Caco-2 (cell line): Measurements from ENCODE around the gene GDI2. TPM values are rescaled to one million over a fixed set of nuclear protein-coding genes. Genes with fewer than 3 reads are reported as not detected.

Experiments used
- BruUV-seq: library from RNA; stranded (reverse); fragments of 400-500 nt; replicated peaks from 2 replicates; lab custom pipeline; 2021; lab: Mats Ljungman, UMichigan
- CTCF ChIA-PET: fragments of 300-600 bp; sonication (Branson Sonifier 250); formaldehyde crosslinking; loops from one replicate; lab custom pipeline; 2022; ENCODE audit warnings: antibody characterized with exemption; lab: Charles Lee
- POLR2A ChIA-PET: fragments of 300-600 bp; sonication (Branson Sonifier 250); formaldehyde crosslinking; loops from one replicate; lab custom pipeline; 2022; ENCODE audit warnings: antibody characterized with exemption; lab: Charles Lee
- DNase-seq, 2 experiments: peaks; one replicate each; pipeline versions ENCODE4 v3.0.0 to v3.0.0-alpha.2; 2020 to 2022
- H3K27me3 ChIP-seq: replicated peaks from 2 replicates; pipeline ENCODE4 v1.6.0; 2011; ENCODE audit warnings: low read length; ENCODE audit not compliant: control insufficient read depth, insufficient read depth
- H3K36me3 ChIP-seq: 2 replicates; pipeline ENCODE4 v1.5.1; 2011; ENCODE audit warnings: low read length; ENCODE audit not compliant: control insufficient read depth, insufficient read depth
- H3K4me1 ChIP-seq: fragments of 250-450 bp; sonication (Bioruptor Pico); 2 replicates; pipeline ENCODE4 v1.5.1; 2020; ENCODE audit warnings: mild to moderate bottlenecking
- H3K4me3 ChIP-seq: 2 replicates; pipeline ENCODE4 v1.5.1; 2011; ENCODE audit warnings: low read depth, mild to moderate bottlenecking, control low read depth, low read length
- H3K9me3 ChIP-seq: fragments of 250-450 bp; sonication (Bioruptor Pico); 2 replicates; pipeline ENCODE4 v1.5.1; 2020; ENCODE audit warnings: mild to moderate bottlenecking, moderate library complexity
- H3K27ac Mint-ChIP-seq: one replicate; pipeline ENCODE4 v1.8.0; 2022; ENCODE audit warnings: mixed read lengths; ENCODE audit not compliant: unreplicated experiment
- H3K27me3 Mint-ChIP-seq: one replicate; pipeline ENCODE4 v1.8.0; 2022; ENCODE audit warnings: mixed read lengths; ENCODE audit not compliant: insufficient read depth, unreplicated experiment
- H3K36me3 Mint-ChIP-seq: one replicate; pipeline ENCODE4 v1.8.0; 2022; ENCODE audit warnings: mild to moderate bottlenecking, mixed read lengths; ENCODE audit not compliant: insufficient read depth, unreplicated experiment
- H3K4me1 Mint-ChIP-seq: one replicate; pipeline ENCODE4 v1.8.0; 2022; ENCODE audit warnings: low read depth, mixed read lengths; ENCODE audit not compliant: unreplicated experiment
- H3K4me3 Mint-ChIP-seq: one replicate; pipeline ENCODE4 v1.8.0; 2022; ENCODE audit warnings: mild to moderate bottlenecking, moderate library complexity, mixed read lengths; ENCODE audit not compliant: unreplicated experiment
- H3K9me3 Mint-ChIP-seq: one replicate; pipeline ENCODE4 v1.8.0; 2022; ENCODE audit warnings: mixed read lengths; ENCODE audit not compliant: unreplicated experiment
- intact Hi-C: fragments of 100-400 bp; cut with micrococcal nuclease; formaldehyde crosslinking; loops from one replicate; pipeline ENCODE4 v1.10.0; 2022; ENCODE audit not compliant: unreplicated experiment
- total RNA-seq: library from RNA; stranded (reverse); gene quantifications from 2 replicates; pipeline ENCODE4 v1.2.3, GENCODE V29; 2022
- TF ChIP-seq, protein P1 (sequence below), 2 experiments: fragments of 200-600 bp in 1 of 2; IDR thresholded peaks; 1 replicate in 1 of 2; 2 replicates in 1 of 2; pipeline versions ENCODE4 v1.5.1 to v1.8.0; 2011 to 2022; ENCODE audit warnings: antibody characterized with exemption in 1 of 2, control low read depth in 1 of 2, inconsistent platforms in 1 of 2, low read depth in 1 of 2, low read length in 1 of 2, mild to moderate bottlenecking in 1 of 2, moderate library complexity in 1 of 2; ENCODE audit not compliant: insufficient read depth in 1 of 2, severe bottlenecking in 1 of 2, unreplicated experiment in 1 of 2

The GDI2 gene
- total RNA-seq, 1 experiment from 2014 or later, result 446 TPM

DNA sequence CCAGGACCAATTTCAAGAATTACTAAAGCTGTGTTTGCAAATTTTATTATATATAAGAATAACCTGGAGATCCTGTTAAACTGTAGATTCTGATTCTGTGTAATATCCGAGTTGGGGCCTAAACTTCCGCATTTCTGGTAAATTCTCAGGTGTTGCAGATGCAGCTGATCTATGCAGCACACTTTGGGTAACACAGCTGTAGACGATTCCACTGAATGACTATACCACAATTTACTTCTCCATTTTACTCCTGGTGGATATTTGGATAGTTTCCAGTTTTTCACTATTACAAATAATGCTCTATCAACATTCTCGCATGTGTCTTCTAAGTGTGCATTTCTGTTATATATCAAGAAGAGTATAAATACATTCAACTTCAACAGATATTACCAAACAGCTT is 7.5 kb downstream of the GDI2 start:
- Mint-ChIP-seq H3K4me3 (no peak overlapping the region), H3K27me3 (no peaks in the 10 kb centered on the region), H3K4me1 (peaks cover 21% of the 10 kb centered on the region), H3K9me3 (no peaks in the 10 kb centered on the region), H3K27ac (no peak overlapping the region), H3K36me3 (peaks cover 77% of the 10 kb centered on the region)
- intact Hi-C loops, result no loop called here
- ChIA-PET POLR2A (interaction anchor here (0.6 to 1.9 kb wide), 2 partner anchors 8 to 24 kb away, joined by 3 to 12 read pairs; partner anchors contain the start of gene GDI2), CTCF (no interaction called here)
- Histone ChIP-seq H3K27me3 (no peaks in the 10 kb centered on the region), H3K9me3 (no peaks in the 10 kb centered on the region), H3K36me3 (peaks cover 2% of the 10 kb centered on the region; the same call in 1 of the 2 replicates), H3K4me3 (no peak overlapping the region), H3K4me1 (peaks cover 23% of the 10 kb centered on the region)
- no TSS peak for BruUV-seq
- TF ChIP-seq, protein P1, sequence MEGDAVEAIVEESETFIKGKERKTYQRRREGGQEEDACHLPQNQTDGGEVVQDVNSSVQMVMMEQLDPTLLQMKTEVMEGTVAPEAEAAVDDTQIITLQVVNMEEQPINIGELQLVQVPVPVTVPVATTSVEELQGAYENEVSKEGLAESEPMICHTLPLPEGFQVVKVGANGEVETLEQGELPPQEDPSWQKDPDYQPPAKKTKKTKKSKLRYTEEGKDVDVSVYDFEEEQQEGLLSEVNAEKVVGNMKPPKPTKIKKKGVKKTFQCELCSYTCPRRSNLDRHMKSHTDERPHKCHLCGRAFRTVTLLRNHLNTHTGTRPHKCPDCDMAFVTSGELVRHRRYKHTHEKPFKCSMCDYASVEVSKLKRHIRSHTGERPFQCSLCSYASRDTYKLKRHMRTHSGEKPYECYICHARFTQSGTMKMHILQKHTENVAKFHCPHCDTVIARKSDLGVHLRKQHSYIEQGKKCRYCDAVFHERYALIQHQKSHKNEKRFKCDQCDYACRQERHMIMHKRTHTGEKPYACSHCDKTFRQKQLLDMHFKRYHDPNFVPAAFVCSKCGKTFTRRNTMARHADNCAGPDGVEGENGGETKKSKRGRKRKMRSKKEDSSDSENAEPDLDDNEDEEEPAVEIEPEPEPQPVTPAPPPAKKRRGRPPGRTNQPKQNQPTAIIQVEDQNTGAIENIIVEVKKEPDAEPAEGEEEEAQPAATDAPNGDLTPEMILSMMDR (IDR thresholded peaks at IDR 0.05; ENCODE audit: insufficient read depth in 1 of 2, low read depth in 1 of 2, low read length in 1 of 2, severe bottlenecking in 1 of 2, unreplicated experiment in 1 of 2), result no peak
- DNase-seq, result no peak

DNA sequence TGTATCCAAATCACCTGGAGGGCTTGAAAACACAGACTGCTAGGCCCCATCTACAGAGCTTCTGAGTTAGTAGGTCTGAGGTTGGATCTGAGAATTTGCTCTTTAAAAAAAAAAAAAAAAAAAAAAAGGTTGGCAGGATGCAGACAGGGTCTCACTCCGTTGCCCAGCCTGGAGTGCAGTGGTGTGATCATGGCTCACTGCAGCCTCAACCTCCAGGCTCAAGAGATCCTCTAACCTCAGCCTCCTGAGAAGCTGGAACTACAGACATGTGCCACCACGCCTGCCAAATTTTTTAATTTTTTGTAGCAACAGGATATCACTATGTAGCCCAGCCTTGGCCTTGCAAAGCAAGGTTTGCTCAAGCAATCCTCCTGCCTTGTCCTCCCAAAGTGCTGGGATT is 8.0 kb downstream of the GDI2 start:
- BruUV-seq, result no TSS peak
- no peaks in the 10 kb centered on the region for H3K27me3 ChIP-seq
- no peak for DNase-seq
- H3K4me1 ChIP-seq, result peaks cover 19% of the 10 kb centered on the region
- H3K36me3 Mint-ChIP-seq, result peaks cover 77% of the 10 kb centered on the region
- H3K27me3 Mint-ChIP-seq, result no peaks in the 10 kb centered on the region
- peaks cover 2% of the 10 kb centered on the region; the same call in 1 of the 2 replicates for H3K36me3 ChIP-seq
- H3K4me1 Mint-ChIP-seq, result peaks cover 18% of the 10 kb centered on the region
- no peak overlapping the region for H3K4me3 ChIP-seq
- intact Hi-C loops, result no loop called here
- H3K4me3 Mint-ChIP-seq, result no peak overlapping the region
- H3K9me3 Mint-ChIP-seq, result no peaks in the 10 kb centered on the region
- H3K27ac Mint-ChIP-seq, result no peak overlapping the region
- no peaks in the 10 kb centered on the region for H3K9me3 ChIP-seq
- TF ChIP-seq, protein P1 (IDR thresholded peaks at IDR 0.05; ENCODE audit: insufficient read depth in 1 of 2, low read depth in 1 of 2, low read length in 1 of 2, severe bottlenecking in 1 of 2, unreplicated experiment in 1 of 2), result no peak
- ChIA-PET CTCF (interaction anchor here (0.6 kb wide), 1 partner anchor 13 kb away, joined by 3 read pairs; no protein-coding TSS in a partner anchor), POLR2A (interaction anchor here (0.6 to 1.9 kb wide), 3 partner anchors 8 to 93 kb away, joined by 3 to 12 read pairs (median 8); partner anchors contain the start of gene GDI2)

DNA sequence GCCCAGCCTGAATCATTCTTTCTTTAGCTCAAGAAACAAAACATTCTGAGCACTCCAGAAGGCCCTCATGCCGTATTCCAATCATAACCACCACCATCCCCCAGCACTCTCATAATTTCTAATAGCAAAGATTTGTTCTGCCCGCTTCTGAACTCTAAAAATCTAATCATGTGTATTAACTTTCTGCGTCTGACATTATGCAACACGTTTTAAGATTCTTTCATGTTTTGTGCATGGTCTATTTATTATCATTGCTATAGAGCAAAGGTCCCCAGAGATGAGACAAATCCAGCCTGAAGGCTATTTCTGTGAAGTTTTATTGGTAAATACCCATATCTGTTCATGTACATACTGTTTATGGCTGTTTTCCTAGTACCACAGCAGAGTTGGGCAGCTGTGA is 8.8 kb downstream of the GDI2 start:
- ChIA-PET POLR2A (interaction anchor here (0.6 to 1.9 kb wide), 2 partner anchors 9 to 10 kb away, joined by 4 to 12 read pairs; partner anchors contain the start of gene GDI2), CTCF (no interaction called here)
- peaks cover 10% of the 10 kb centered on the region for H3K4me1 ChIP-seq
- DNase-seq, result no peak
- no TSS peak for BruUV-seq
- H3K36me3 ChIP-seq, result peaks cover 4% of the 10 kb centered on the region; the same call in 1 of the 2 replicates
- no peaks in the 10 kb centered on the region for H3K9me3 ChIP-seq
- no peaks in the 10 kb centered on the region for H3K27me3 ChIP-seq
- Mint-ChIP-seq H3K27me3 (no peaks in the 10 kb centered on the region), H3K4me1 (peaks cover 10% of the 10 kb centered on the region), H3K36me3 (peaks cover 80% of the 10 kb centered on the region), H3K4me3 (no peak overlapping the region), H3K27ac (no peak overlapping the region), H3K9me3 (no peaks in the 10 kb centered on the region)
- intact Hi-C loops, result no loop called here
- TF ChIP-seq, protein P1 (IDR thresholded peaks at IDR 0.05; ENCODE audit: insufficient read depth in 1 of 2, low read depth in 1 of 2, low read length in 1 of 2, severe bottlenecking in 1 of 2, unreplicated experiment in 1 of 2), result no peak
- H3K4me3 ChIP-seq, result no peak overlapping the region
